ENCODE data around the gene CSNK1G3. TPM values are rescaled to one million over a fixed set of nuclear protein-coding genes. Genes with fewer than 3 reads are reported as not detected.
A peak's percentile ranks its signal among the peaks of the same experiment; 100 is the strongest.

The CSNK1G3 gene
- polyA plus RNA-seq, 1 donor = 24.5 TPM

DNA sequence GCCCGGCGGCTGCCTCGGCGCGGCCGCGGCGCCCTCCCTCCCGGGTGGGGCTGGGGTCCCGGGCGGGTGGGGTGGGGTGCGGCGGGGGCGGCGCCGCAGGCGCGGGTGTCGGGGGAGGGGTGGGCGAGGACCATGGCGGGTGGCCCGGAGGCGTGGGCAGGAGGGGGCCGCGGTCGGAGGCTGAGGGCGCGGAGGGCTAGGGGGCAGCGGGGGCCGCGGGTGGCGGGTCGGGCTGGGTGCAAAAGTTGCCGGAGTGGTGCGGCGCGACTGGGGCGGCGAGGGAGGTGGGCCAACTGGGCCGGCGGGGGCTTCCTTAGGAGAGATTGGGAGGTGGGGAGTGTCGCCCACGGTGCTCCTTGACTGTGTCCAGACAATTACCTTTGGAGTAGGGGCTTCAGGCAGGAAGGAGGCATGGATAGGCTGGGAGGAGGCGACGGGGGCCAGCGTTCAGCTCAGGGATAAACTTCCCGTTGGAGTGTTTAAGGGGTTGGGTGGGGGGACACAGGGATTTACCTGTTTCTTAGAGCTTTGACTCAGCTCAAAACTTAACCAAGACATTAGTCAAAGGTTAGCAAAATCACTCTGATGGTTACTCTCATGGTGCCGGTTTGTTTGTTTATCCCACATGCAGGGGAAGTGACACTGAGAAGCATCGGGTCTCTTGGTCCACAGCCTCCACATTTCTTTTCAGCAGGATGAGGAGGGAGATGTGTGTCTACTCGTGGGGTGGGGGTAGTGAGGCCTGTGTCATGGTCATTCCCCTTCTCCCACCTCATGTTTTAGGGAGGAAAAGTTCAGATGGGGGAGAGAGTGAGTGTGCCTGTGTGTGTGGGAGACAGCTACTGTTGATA, 859 bp downstream of the CSNK1G3 start:
- DNase-seq = peak; percentile 13 to 68
- peak overlapping the region; percentile 66 for H3K4me3 ChIP-seq (ENCODE audit: low read length)
- WGBS (ENCODE audit: insufficient coverage, low lambda C conversion rate) = no CpG with 5 or more reads among the region's 50 CpGs
- H3K4me1 ChIP-seq (ENCODE audit: control insufficient read depth, insufficient read depth, low read length) = no peaks in the 10 kb centered on the region
- H3K9me3 ChIP-seq (ENCODE audit: control insufficient read depth, low read depth, low read length) = no peaks in the 10 kb centered on the region
- no peaks in the 10 kb centered on the region for H3K36me3 ChIP-seq (ENCODE audit: control insufficient read depth, insufficient read depth, low read length)
- peak overlapping the region; percentile 66 for H3K27ac ChIP-seq (ENCODE audit: low read length)
- H3K27me3 ChIP-seq (ENCODE audit: control insufficient read depth, insufficient read depth, low read length) = no peaks in the 10 kb centered on the region

DNA sequence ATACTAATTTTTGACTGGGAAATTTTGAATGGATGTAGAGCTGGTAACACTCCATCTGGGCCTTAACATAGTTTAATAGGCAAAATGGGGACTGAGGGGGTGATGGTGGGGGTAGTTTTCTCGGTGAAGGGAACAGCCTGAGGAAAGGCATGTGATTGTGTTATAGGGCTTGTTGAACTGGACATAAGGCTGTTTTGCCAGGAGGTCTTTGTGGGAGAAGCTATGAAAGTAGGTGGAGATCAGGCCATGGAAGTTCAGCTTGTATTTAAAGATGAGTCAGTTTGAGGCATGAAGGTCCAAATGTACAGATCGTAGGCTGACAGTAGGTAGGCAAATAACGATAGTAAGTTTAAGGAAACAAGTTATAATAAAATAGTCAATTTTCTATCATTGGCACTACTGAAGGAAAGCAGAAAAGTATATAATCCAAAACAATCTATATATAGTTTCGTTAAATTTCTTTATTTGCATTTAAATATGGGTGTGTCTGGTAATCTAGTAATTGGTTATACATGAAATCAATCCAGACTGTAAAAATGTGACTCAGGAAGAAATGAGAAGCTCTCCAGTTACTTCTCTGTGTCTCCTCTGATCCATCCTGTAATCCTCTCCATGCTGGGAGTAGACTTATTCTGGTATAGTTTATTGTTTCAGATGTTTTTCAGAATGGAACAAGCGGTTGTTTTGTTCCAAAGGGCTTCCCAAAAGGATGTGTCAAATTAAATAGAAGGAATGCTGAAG, 2.8 kb downstream of the CSNK1G3 start:
- Histone ChIP-seq H3K4me1 (ENCODE audit: control insufficient read depth, insufficient read depth, low read length) (no peaks in the 10 kb centered on the region), H3K27ac (ENCODE audit: low read length) (no peak overlapping the region), H3K9me3 (ENCODE audit: control insufficient read depth, low read depth, low read length) (no peaks in the 10 kb centered on the region), H3K4me3 (ENCODE audit: low read length) (no peak overlapping the region), H3K36me3 (ENCODE audit: control insufficient read depth, insufficient read depth, low read length) (no peaks in the 10 kb centered on the region), H3K27me3 (ENCODE audit: control insufficient read depth, insufficient read depth, low read length) (no peaks in the 10 kb centered on the region)
- 80% methylated on average over 4 of the region's 5 CpGs for WGBS (ENCODE audit: insufficient coverage, low lambda C conversion rate)
- DNase-seq = no peak

DNA sequence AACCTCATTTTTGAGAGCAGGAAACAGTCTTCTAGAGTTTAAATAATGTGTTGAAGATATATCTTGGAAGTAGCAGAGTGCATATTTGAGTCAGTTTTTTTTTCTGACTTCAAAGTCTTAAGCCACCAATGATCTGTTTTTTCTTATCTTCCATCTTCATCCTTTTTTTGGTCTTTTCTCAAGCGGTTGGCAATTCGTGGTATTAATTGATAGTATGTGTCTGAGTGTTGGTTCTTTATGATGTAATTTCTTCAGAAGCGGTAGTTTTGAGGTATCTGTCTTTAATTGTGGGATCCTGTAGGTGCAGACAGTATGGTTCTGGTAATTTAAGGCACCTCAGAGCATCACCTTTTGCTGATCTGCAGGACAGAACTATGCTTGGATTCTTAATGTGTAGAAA, 3.9 kb downstream of the CSNK1G3 start:
- H3K4me3 ChIP-seq (ENCODE audit: low read length) = no peak overlapping the region
- no peaks in the 10 kb centered on the region for H3K9me3 ChIP-seq (ENCODE audit: control insufficient read depth, low read depth, low read length)
- H3K4me1 ChIP-seq (ENCODE audit: control insufficient read depth, insufficient read depth, low read length) = no peaks in the 10 kb centered on the region
- H3K27me3 ChIP-seq (ENCODE audit: control insufficient read depth, insufficient read depth, low read length) = no peaks in the 10 kb centered on the region
- no peak overlapping the region for H3K27ac ChIP-seq (ENCODE audit: low read length)
- WGBS (ENCODE audit: insufficient coverage, low lambda C conversion rate) = no CpG with 5 or more reads among the region's 3 CpGs
- no peaks in the 10 kb centered on the region for H3K36me3 ChIP-seq (ENCODE audit: control insufficient read depth, insufficient read depth, low read length)
- DNase-seq = no peak

GRCh38 chr5:123517476-123517875, 5.5 kb downstream of the CSNK1G3 start:
- H3K36me3 ChIP-seq (ENCODE audit: control insufficient read depth, insufficient read depth, low read length) = no peaks in the 10 kb centered on the region
- no peak for DNase-seq
- no peak overlapping the region for H3K27ac ChIP-seq (ENCODE audit: low read length)
- 92% methylated on average over 3 of the region's 3 CpGs for WGBS (ENCODE audit: insufficient coverage, low lambda C conversion rate)
- H3K4me3 ChIP-seq (ENCODE audit: low read length) = no peak overlapping the region
- no peaks in the 10 kb centered on the region for H3K4me1 ChIP-seq (ENCODE audit: control insufficient read depth, insufficient read depth, low read length)
- no peaks in the 10 kb centered on the region for H3K9me3 ChIP-seq (ENCODE audit: control insufficient read depth, low read depth, low read length)
- H3K27me3 ChIP-seq (ENCODE audit: control insufficient read depth, insufficient read depth, low read length) = no peaks in the 10 kb centered on the region

- no peaks in the 10 kb centered on the region for H3K27me3 ChIP-seq (ENCODE audit: control insufficient read depth, insufficient read depth, low read length)
- H3K9me3 ChIP-seq (ENCODE audit: control insufficient read depth, low read depth, low read length) = no peaks in the 10 kb centered on the region
- H3K27ac ChIP-seq (ENCODE audit: low read length) = no peak overlapping the region
- no peaks in the 10 kb centered on the region for H3K4me1 ChIP-seq (ENCODE audit: control insufficient read depth, insufficient read depth, low read length)
- no peaks in the 10 kb centered on the region for H3K36me3 ChIP-seq (ENCODE audit: control insufficient read depth, insufficient read depth, low read length)
- no peak for DNase-seq
- H3K4me3 ChIP-seq (ENCODE audit: low read length) = no peak overlapping the region
Measured at GRCh38 chr5:123518111-123518510, 6.1 kb downstream of the CSNK1G3 start.

DNA sequence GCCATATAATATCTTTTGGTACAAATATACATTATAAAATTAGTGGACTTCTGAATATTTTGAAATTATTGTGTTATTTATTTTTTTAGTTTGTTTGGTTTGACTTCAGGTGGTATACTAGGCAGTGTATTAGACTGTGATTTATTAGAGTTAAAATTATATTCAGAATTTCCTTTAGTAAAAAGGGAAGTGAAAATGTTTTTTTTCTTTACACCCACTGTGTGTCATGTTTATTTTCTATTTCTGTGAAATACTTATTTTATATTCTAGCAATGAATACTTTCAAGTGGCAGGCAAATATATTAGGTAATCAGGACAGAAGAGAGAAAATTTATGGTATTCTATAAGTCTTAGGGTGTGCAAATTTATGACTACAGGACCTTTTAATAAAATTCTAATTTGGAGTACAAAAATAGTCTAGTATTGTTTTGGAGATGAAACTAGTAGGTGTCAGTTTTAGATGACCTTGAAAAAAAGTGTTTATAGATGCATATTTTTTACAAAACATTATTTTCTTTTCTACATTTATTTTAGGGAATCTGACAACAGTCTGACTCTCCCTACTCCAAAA, 8.8 kb downstream of the CSNK1G3 start:
- H3K9me3 ChIP-seq (ENCODE audit: control insufficient read depth, low read depth, low read length) = no peaks in the 10 kb centered on the region
- no peak overlapping the region for H3K27ac ChIP-seq (ENCODE audit: low read length)
- no peaks in the 10 kb centered on the region for H3K4me1 ChIP-seq (ENCODE audit: control insufficient read depth, insufficient read depth, low read length)
- no peaks in the 10 kb centered on the region for H3K36me3 ChIP-seq (ENCODE audit: control insufficient read depth, insufficient read depth, low read length)
- H3K4me3 ChIP-seq (ENCODE audit: low read length) = no peak overlapping the region
- DNase-seq = no peak
- no peaks in the 10 kb centered on the region for H3K27me3 ChIP-seq (ENCODE audit: control insufficient read depth, insufficient read depth, low read length)

DNA sequence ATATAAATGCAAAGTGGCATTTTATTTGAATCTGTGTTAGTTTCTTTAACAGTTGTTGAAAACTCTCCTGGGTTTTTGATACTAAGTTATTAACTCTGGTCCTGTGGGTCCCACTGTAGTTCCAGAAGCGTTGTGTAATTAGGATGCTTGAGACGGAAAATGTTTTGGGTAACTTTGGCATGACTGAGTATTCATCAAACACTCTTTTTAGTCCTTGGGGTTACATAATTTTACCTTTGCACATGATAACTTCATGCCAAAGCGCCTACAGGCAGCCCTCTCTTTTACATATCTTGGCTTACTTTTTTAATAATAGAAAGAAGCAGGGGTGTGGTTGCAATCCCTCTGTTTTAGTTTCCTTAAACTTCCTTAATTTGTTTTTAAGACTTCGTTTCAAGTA, 12.2 kb downstream of the CSNK1G3 start:
- 73% methylated on average over 1 of the region's 4 CpGs for WGBS (ENCODE audit: insufficient coverage, low lambda C conversion rate)
- no peak for DNase-seq
- no peak overlapping the region for H3K4me3 ChIP-seq (ENCODE audit: low read length)
- peaks cover 4% of the 10 kb centered on the region for H3K4me1 ChIP-seq (ENCODE audit: control insufficient read depth, insufficient read depth, low read length)
- no peaks in the 10 kb centered on the region for H3K36me3 ChIP-seq (ENCODE audit: control insufficient read depth, insufficient read depth, low read length)
- H3K27ac ChIP-seq (ENCODE audit: low read length) = no peak overlapping the region
- no peaks in the 10 kb centered on the region for H3K27me3 ChIP-seq (ENCODE audit: control insufficient read depth, insufficient read depth, low read length)
- no peaks in the 10 kb centered on the region for H3K9me3 ChIP-seq (ENCODE audit: control insufficient read depth, low read depth, low read length)

- H3K27me3 ChIP-seq (ENCODE audit: control insufficient read depth, insufficient read depth, low read length) = no peaks in the 10 kb centered on the region
- no peak for DNase-seq
- peaks cover 4% of the 10 kb centered on the region for H3K4me1 ChIP-seq (ENCODE audit: control insufficient read depth, insufficient read depth, low read length)
- H3K27ac ChIP-seq (ENCODE audit: low read length) = no peak overlapping the region
- no peaks in the 10 kb centered on the region for H3K9me3 ChIP-seq (ENCODE audit: control insufficient read depth, low read depth, low read length)
- no peak overlapping the region for H3K4me3 ChIP-seq (ENCODE audit: low read length)
- H3K36me3 ChIP-seq (ENCODE audit: control insufficient read depth, insufficient read depth, low read length) = no peaks in the 10 kb centered on the region
Measured at GRCh38 chr5:123527190-123527589, 15.2 kb downstream of the CSNK1G3 start.

GRCh38 chr5:123528065-123528464, 16.1 kb downstream of the CSNK1G3 start:
- no peaks in the 10 kb centered on the region for H3K9me3 ChIP-seq (ENCODE audit: control insufficient read depth, low read depth, low read length)
- no peaks in the 10 kb centered on the region for H3K27me3 ChIP-seq (ENCODE audit: control insufficient read depth, insufficient read depth, low read length)
- peaks cover 4% of the 10 kb centered on the region for H3K4me1 ChIP-seq (ENCODE audit: control insufficient read depth, insufficient read depth, low read length)
- no peak overlapping the region for H3K4me3 ChIP-seq (ENCODE audit: low read length)
- peak in 1 of 2 donors; percentile 61 for DNase-seq
- no peak overlapping the region for H3K27ac ChIP-seq (ENCODE audit: low read length)
- no peaks in the 10 kb centered on the region for H3K36me3 ChIP-seq (ENCODE audit: control insufficient read depth, insufficient read depth, low read length)

DNA sequence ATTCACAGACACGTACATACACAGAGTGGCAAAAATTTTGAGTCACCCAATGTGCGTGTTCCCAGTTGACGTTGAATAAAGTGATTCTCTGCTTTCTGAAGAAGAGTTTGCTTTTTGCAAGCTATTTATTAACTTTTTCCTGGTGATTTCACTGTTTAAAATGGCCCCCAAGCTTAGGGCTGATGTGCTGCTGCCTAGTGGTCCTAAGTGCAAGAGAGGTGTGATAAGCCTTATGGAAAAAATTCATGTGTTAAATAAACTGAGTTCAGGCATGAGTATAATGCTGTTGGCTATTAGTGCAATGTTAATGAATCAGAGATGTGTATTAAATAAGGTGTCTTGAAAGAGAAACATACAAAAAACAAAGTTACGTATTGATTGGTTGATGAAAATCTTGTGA, 16.9 kb downstream of the CSNK1G3 start:
- H3K36me3 ChIP-seq (ENCODE audit: control insufficient read depth, insufficient read depth, low read length) = no peaks in the 10 kb centered on the region
- WGBS (ENCODE audit: insufficient coverage, low lambda C conversion rate) = 100% methylated on average over 1 of the region's 4 CpGs
- H3K27ac ChIP-seq (ENCODE audit: low read length) = no peak overlapping the region
- no peak for DNase-seq
- H3K27me3 ChIP-seq (ENCODE audit: control insufficient read depth, insufficient read depth, low read length) = no peaks in the 10 kb centered on the region
- peaks cover 4% of the 10 kb centered on the region for H3K4me1 ChIP-seq (ENCODE audit: control insufficient read depth, insufficient read depth, low read length)
- H3K9me3 ChIP-seq (ENCODE audit: control insufficient read depth, low read depth, low read length) = no peaks in the 10 kb centered on the region
- no peak overlapping the region for H3K4me3 ChIP-seq (ENCODE audit: low read length)

Measured in large intestine (tissue), 3 donors.